ENCODE measurements around the gene NEK6.

The NEK6 gene

GRCh38 chr9:124340219-124341069 lies 82.7 kb downstream of the NEK6 start:
- DNase-seq (ENCODE audit: low read depth in 1 of 2, low spot score in 1 of 2): no peak
- Histone ChIP-seq H3K27ac (replicated peaks) (no peak overlapping the region), H3K27me3 (ENCODE audit: insufficient read depth, poor library complexity, severe bottlenecking) (no peaks in the 10 kb centered on the region), H3K4me3 (replicated peaks; ENCODE audit: insufficient read depth, low read length) (no peak overlapping the region)
- TF ChIP-seq GABPA (IDR thresholded peaks at IDR 0.05; ENCODE audit: low read depth) (no peak), REST (IDR thresholded peaks at IDR 0.05; ENCODE audit: insufficient replicate concordance, low read depth) (no peak), SPI1 (IDR thresholded peaks at IDR 0.05; ENCODE audit: borderline replicate concordance, low read depth) (no peak), POLR2AphosphoS5 (IDR thresholded peaks at IDR 0.05; ENCODE audit: low read depth) (no peak), CTCF (IDR thresholded peaks at IDR 0.05; ENCODE audit: insufficient read depth, low read length) (no peak)

- DNase-seq (ENCODE audit: low read depth in 1 of 2, low spot score in 1 of 2): no peak
- Histone ChIP-seq H3K4me3 (replicated peaks; ENCODE audit: insufficient read depth, low read length) (no peak overlapping the region), H3K27ac (replicated peaks) (no peak overlapping the region), H3K27me3 (ENCODE audit: insufficient read depth, poor library complexity, severe bottlenecking) (no peaks in the 10 kb centered on the region)
- TF ChIP-seq GABPA (IDR thresholded peaks at IDR 0.05; ENCODE audit: low read depth) (no peak), POLR2AphosphoS5 (IDR thresholded peaks at IDR 0.05; ENCODE audit: low read depth) (no peak), SPI1 (IDR thresholded peaks at IDR 0.05; ENCODE audit: borderline replicate concordance, low read depth) (no peak), REST (IDR thresholded peaks at IDR 0.05; ENCODE audit: insufficient replicate concordance, low read depth) (no peak), CTCF (IDR thresholded peaks at IDR 0.05; ENCODE audit: insufficient read depth, low read length) (no peak)
Observed at GRCh38 chr9:124341455-124342170, 83.9 kb downstream of the NEK6 start.

GRCh38 chr9:124342402-124342775 lies 84.6 kb downstream of the NEK6 start:
- TF ChIP-seq REST (IDR thresholded peaks at IDR 0.05; ENCODE audit: insufficient replicate concordance, low read depth) (no peak), GABPA (IDR thresholded peaks at IDR 0.05; ENCODE audit: low read depth) (no peak), CTCF (IDR thresholded peaks at IDR 0.05; ENCODE audit: insufficient read depth, low read length) (no peak), POLR2AphosphoS5 (IDR thresholded peaks at IDR 0.05; ENCODE audit: low read depth) (no peak), SPI1 (IDR thresholded peaks at IDR 0.05; ENCODE audit: borderline replicate concordance, low read depth) (no peak)
- no peaks in the 10 kb centered on the region for H3K27me3 ChIP-seq (ENCODE audit: insufficient read depth, poor library complexity, severe bottlenecking)
- H3K27ac ChIP-seq (replicated peaks): peak overlapping the region; percentile 26
- no peak overlapping the region for H3K4me3 ChIP-seq (replicated peaks; ENCODE audit: insufficient read depth, low read length)
- DNase-seq (ENCODE audit: low read depth in 1 of 2, low spot score in 1 of 2): no peak
